Measurements from ENCODE around the gene IL17A.

- no peak for TF ChIP-seq OSR1 (CRISPR knock-in tag; IDR thresholded peaks at IDR 0.05)
- no peak for TF ChIP-seq PATZ1 (CRISPR knock-in tag; IDR thresholded peaks at IDR 0.05; ENCODE audit: borderline replicate concordance)
- no peak for TF ChIP-seq RARB (CRISPR knock-in tag; IDR thresholded peaks at IDR 0.05)
- TF ChIP-seq TCF4 (CRISPR knock-in tag; IDR thresholded peaks at IDR 0.05; ENCODE audit: borderline replicate concordance): no peak
- no peak for TF ChIP-seq POU6F1 (CRISPR knock-in tag; IDR thresholded peaks at IDR 0.05; ENCODE audit: borderline replicate concordance, low read depth)
- TF ChIP-seq ARNTL (CRISPR knock-in tag; IDR thresholded peaks at IDR 0.05; ENCODE audit: borderline replicate concordance, low read depth): no peak
- no peak for TF ChIP-seq ZNF70 (CRISPR knock-in tag; IDR thresholded peaks at IDR 0.05)
- TF ChIP-seq ZNF8 (CRISPR knock-in tag; IDR thresholded peaks at IDR 0.05): no peak
- no peak for TF ChIP-seq ZFP3 (CRISPR knock-in tag; IDR thresholded peaks at IDR 0.05)
- TF ChIP-seq TSHZ2 (CRISPR knock-in tag; IDR thresholded peaks at IDR 0.05): no peak
- TF ChIP-seq ZNF565 (CRISPR knock-in tag; conservative IDR thresholded peaks at IDR 0.05; ENCODE audit: low read depth): no peak
Observed at GRCh38 chr6:52146851-52147445, 39.2 kb upstream of the IL17A start.

Data from SK-N-SH treated with all-trans-retinoic acid at 6 μM for 48 hours (cell line).